AG09319 (cell line): ENCODE results near the gene IQCE.
"Not testable (repeated sequence)": the region's sequence is repeated elsewhere in the genome, so short reads cannot be mapped to it uniquely, and the experiment has no call there.

Experiments used
- DNase-seq: peaks from one replicate; pipeline ENCODE4 v3.0.0-alpha.2; 2010; ENCODE audit warnings: low read depth; ENCODE audit errors: extremely low read depth
- CTCF ChIP-seq: IDR thresholded peaks from 2 replicates; pipeline ENCODE4 v1.5.1; 2011; ENCODE audit warnings: low read depth, mild to moderate bottlenecking, inconsistent platforms, low read length, moderate library complexity

Gene IQCE

GRCh38 chr7:2604608-2605174 is 45.9 kb downstream of the IQCE start:
- TF ChIP-seq CTCF, result no peak
- DNase-seq, result no peak

GRCh38 chr7:2605608-2606538 is 47.1 kb downstream of the IQCE start:
- DNase-seq, result no peak
- no peak; the same call in 1 of the 2 replicates for TF ChIP-seq CTCF

GRCh38 chr7:2606539-2606936 is 47.8 kb downstream of the IQCE start:
- DNase-seq, result no peak
- no peak for TF ChIP-seq CTCF

- no peak for DNase-seq
- no peak for TF ChIP-seq CTCF
Measured at GRCh38 chr7:2607122-2607922, 48.5 kb downstream of the IQCE start.

- no peak for TF ChIP-seq CTCF
- no peak for DNase-seq
Measured at GRCh38 chr7:2607923-2608904, 49.4 kb downstream of the IQCE start.

GRCh38 chr7:2608921-2609411 is 50.2 kb downstream of the IQCE start:
- DNase-seq, result no peak
- peak; percentile 29 for TF ChIP-seq CTCF

- not testable (repeated sequence) for DNase-seq
Measured at GRCh38 chr7:2609646-2610045, 50.9 kb downstream of the IQCE start.
